HepG2 (cell line): ENCODE measurements around the gene WNT6. TPM values are rescaled to one million over a fixed set of nuclear protein-coding genes. Genes with fewer than 3 reads are reported as not detected.

Experiments
- ATAC-seq: fragments of 200-7000 bp; cut with Tn5 transposase; 3 replicates; pipeline ENCODE4 v1.9.1; 2020; ENCODE audit warnings: mild to moderate bottlenecking, moderate library complexity
- BruUV-seq: library from RNA; stranded (reverse); fragments of 400-500 nt; replicated peaks from 2 replicates; lab custom pipeline; 2021; lab: Mats Ljungman, UMichigan
- CTCF ChIA-PET: fragments of 300-600 bp; formaldehyde crosslinking; extraction: SDS; loops from one replicate; lab custom pipeline; 2021; ENCODE audit warnings: low total read pairs, inconsistent platforms, low intra/inter-chr PET ratio; lab: Yijun Ruan, JAX
- POLR2A ChIA-PET: fragments of 350-600 bp; sonication (Branson Sonifier 250); formaldehyde crosslinking; loops from one replicate; lab custom pipeline; 2020; ENCODE audit warnings: antibody characterized with exemption, inconsistent platforms; lab: Yijun Ruan, JAX
- DNase-seq: peaks from one replicate; pipeline ENCODE4 v3.0.0-alpha.2; 2015; ENCODE audit warnings: low spot score
- FAIRE-seq: peaks from 3 replicates; lab custom pipeline; 2011; peaks lifted over from hg19 to GRCh38; lab: Jason Lieb, UNC
- H2AFZ ChIP-seq: one replicate; pipeline ENCODE4 v1.6.1; 2011; ENCODE audit warnings: low read length, inconsistent platforms
- H3K27ac ChIP-seq: fragments of 300-600 bp; 3 replicates; pipeline ENCODE4 v1.8.0; 2011; ENCODE audit warnings: mixed run types, mild to moderate bottlenecking, mixed read lengths, low read length, inconsistent platforms; ENCODE audit not compliant: insufficient read depth; ENCODE audit errors: extremely low read length
- H3K27me3 ChIP-seq, 2 experiments: fragments of 200-600 bp in 1 of 2; 2 replicates in 1 of 2; 3 replicates in 1 of 2; pipeline versions ENCODE4 v1.6.0 to v1.8.0; 2011; ENCODE audit warnings: low read length in 2 of 2, mild to moderate bottlenecking in 2 of 2, moderate library complexity in 2 of 2, inconsistent platforms in 1 of 2; ENCODE audit not compliant: insufficient read depth in 2 of 2, control insufficient read depth in 1 of 2
- H3K36me3 ChIP-seq, 2 experiments: fragments of 200-600 bp in 1 of 2; replicated peaks in 1 of 2; 2 replicates in 1 of 2; 3 replicates in 1 of 2; pipeline versions ENCODE4 v1.5.1 to v1.8.0; 2011; ENCODE audit warnings: low read length in 2 of 2, inconsistent platforms in 1 of 2; ENCODE audit not compliant: insufficient read depth in 2 of 2, control insufficient read depth in 1 of 2
- H3K4me1 ChIP-seq: 2 replicates; pipeline ENCODE4 v1.5.1; 2012; ENCODE audit warnings: low read length, inconsistent platforms; ENCODE audit not compliant: insufficient read depth
- H3K4me2 ChIP-seq: 2 replicates; pipeline ENCODE4 v1.6.0; 2011; ENCODE audit warnings: low read depth, low read length, inconsistent platforms
- H3K4me3 ChIP-seq, 3 experiments: fragments of 200-600 bp in 1 of 3; sonication (generic), shearing (Covaris generic) in 1 of 3; replicated peaks in 1 of 3; 2 replicates each; pipeline ENCODE4 v1.5.1; 2011 to 2016; ENCODE audit warnings: low read length in 3 of 3, inconsistent platforms in 2 of 3, low read depth in 2 of 3, mild to moderate bottlenecking in 2 of 3, control low read depth in 1 of 3, mixed read lengths in 1 of 3; ENCODE audit not compliant: insufficient read depth in 1 of 3
- H3K79me2 ChIP-seq: one replicate; pipeline ENCODE4 v1.6.1; 2011; ENCODE audit warnings: low read length, inconsistent platforms; ENCODE audit not compliant: insufficient read depth
- H3K9ac ChIP-seq: 2 replicates; pipeline ENCODE4 v1.6.0; 2011; ENCODE audit warnings: mild to moderate bottlenecking, low read depth, low read length, inconsistent platforms; ENCODE audit not compliant: insufficient read depth
- H3K9me3 ChIP-seq: 2 replicates; pipeline ENCODE4 v1.5.1; 2012; ENCODE audit warnings: mild to moderate bottlenecking, low read length
- H4K20me1 ChIP-seq: 2 replicates; pipeline ENCODE4 v1.6.0; 2011; ENCODE audit warnings: inconsistent platforms, mild to moderate bottlenecking, low read length, moderate library complexity; ENCODE audit not compliant: insufficient read depth
- EED ChIP-seq: sonication (generic); formaldehyde crosslinking; IDR thresholded peaks from 2 replicates; pipeline ENCODE4 v1.5.0; 2020; ENCODE audit warnings: mild to moderate bottlenecking, missing genetic modification reagents
- IKZF4 ChIP-seq: sonication (generic); formaldehyde crosslinking; IDR thresholded peaks from 2 replicates; pipeline ENCODE4 v1.5.1; 2020; ENCODE audit warnings: borderline replicate concordance, mild to moderate bottlenecking, low read depth, missing genetic modification reagents; ENCODE audit errors: not compliant biosample characterization
- IRF9 ChIP-seq: sonication (generic); formaldehyde crosslinking; IDR thresholded peaks from 2 replicates; pipeline ENCODE4 v1.8.0; 2022; ENCODE audit warnings: missing genetic modification reagents, mild to moderate bottlenecking, borderline replicate concordance
- NCOA2 ChIP-seq: sonication (generic); formaldehyde crosslinking; IDR thresholded peaks from 2 replicates; pipeline ENCODE4 v1.8.0; 2022; ENCODE audit warnings: inconsistent platforms
- NR1H2 ChIP-seq: sonication (generic); formaldehyde crosslinking; IDR thresholded peaks from 2 replicates; pipeline ENCODE4 v1.8.1; 2022; ENCODE audit warnings: low read depth, missing genetic modification reagents, borderline replicate concordance
- PHF8 ChIP-seq: sonication (generic); formaldehyde crosslinking; IDR thresholded peaks from 2 replicates; pipeline ENCODE4 v1.5.0; 2020; ENCODE audit warnings: missing genetic modification reagents
- SNAPC2 ChIP-seq: sonication (generic); formaldehyde crosslinking; IDR thresholded peaks from 2 replicates; pipeline ENCODE4 v1.8.1; 2022; ENCODE audit warnings: mild to moderate bottlenecking, missing genetic modification reagents
- ZNF318 ChIP-seq: sonication (generic); formaldehyde crosslinking; IDR thresholded peaks from 2 replicates; pipeline ENCODE4 v1.4.0; 2020; ENCODE audit warnings: mild to moderate bottlenecking, missing genetic modification reagents
- ZNF431 ChIP-seq: sonication (generic); formaldehyde crosslinking; IDR thresholded peaks from 2 replicates; pipeline ENCODE4 v1.9.0; 2022; ENCODE audit warnings: missing genetic modification reagents, low read depth, mild to moderate bottlenecking, borderline replicate concordance
- ZNF451 ChIP-seq: sonication (generic); formaldehyde crosslinking; IDR thresholded peaks from 2 replicates; pipeline ENCODE4 v1.5.0; 2020; ENCODE audit warnings: mild to moderate bottlenecking, missing genetic modification reagents
- WGBS: methylation state at CpG from one replicate; pipeline ENCODE4 v1.1.6; 2017; ENCODE audit warnings: low lambda C conversion rate; 5-methylcytosine and 5-hydroxymethylcytosine counted together
- in situ Hi-C: cut with HindIII; loops from 2 replicates; pipeline ENCODE4 v1.10.0; 2017; ENCODE audit warnings: low pct_unique_long_range_greater_than_20kb; ENCODE audit not compliant: extremely low pct_ligation_motif_present
- intact Hi-C: fragments of 100-400 bp; cut with micrococcal nuclease; formaldehyde crosslinking; loops from one replicate; pipeline ENCODE4 v1.10.0; 2022; ENCODE audit not compliant: unreplicated experiment
- polyA plus RNA-seq, 8 experiments: library from polyadenylated mRNA; depleted of rRNA in 3 of 8; stranded (reverse) in 7 of 8; unstranded in 1 of 8; fragments of >200 nt; fragmentation: Illumina TruSeq in 4 of 8; extraction: Trizol in 4 of 8; gene quantifications; 2 replicates each; pipeline versions ENCODE4 v1.2.1 to v1.2.3, GENCODE V29; 2011 to 2016; ENCODE audit warnings: low read depth in 4 of 8, missing spikeins in 1 of 8, mixed read lengths in 1 of 8; ENCODE audit not compliant: insufficient read depth in 1 of 8
- total RNA-seq, 5 experiments: library from RNA; depleted of rRNA; stranded (reverse); fragments of >200 nt; fragmentation: Illumina TruSeq; extraction: Trizol; gene quantifications; 2 replicates each; pipeline ENCODE4 v1.2.3, GENCODE V29; 2016; ENCODE audit warnings: low read depth in 1 of 5
- TF ChIP-seq, protein P1 (sequence below): sonication (generic); formaldehyde crosslinking; IDR thresholded peaks from 2 replicates; pipeline ENCODE4 v1.4.0; 2020; ENCODE audit warnings: missing genetic modification reagents

Gene WNT6
- total and polyA plus RNA-seq, 2 of the 13 experiments (the other 11 are each of a cell fraction or from before 2014, with no cell fraction given), result 0.20 TPM; not detected in 1

- TF ChIP-seq ZNF318 (CRISPR knock-in tag), result no peak
- no peak for TF ChIP-seq ZNF431 (CRISPR knock-in tag)
- no peak for TF ChIP-seq IKZF4
- no peak for TF ChIP-seq ZNF451 (CRISPR knock-in tag)
Observed at GRCh38 chr2:218834685-218835084, 24.9 kb upstream of the WNT6 start (continued).

- DNase-seq (no peak), ATAC-seq (no peak), FAIRE-seq (no peak)
- intact Hi-C loops (no loop called here), in situ Hi-C loops (loop anchor here (25.0 kb wide), 1 partner anchor 100 kb away; no protein-coding TSS in a partner anchor)
- H3K4me1 ChIP-seq, result peaks cover 12% of the 10 kb centered on the region
- H3K9me3 ChIP-seq, result no peaks in the 10 kb centered on the region
- ChIA-PET POLR2A (no interaction called here), CTCF (no interaction called here)
- H3K9ac ChIP-seq, result no peak overlapping the region
- H3K27me3 ChIP-seq, result peaks cover 2 to 64% of the 10 kb centered on the region in 2 experiments; a peak in 4 of 5 replicates
- 23% methylated on average over 2 of the region's 2 CpGs for WGBS
- H3K4me2 ChIP-seq, result no peak overlapping the region
- H3K79me2 ChIP-seq, result no peaks in the 10 kb centered on the region
- BruUV-seq, result no TSS peak
- no peak overlapping the region for H2AFZ ChIP-seq
- H3K36me3 ChIP-seq, result no peaks in the 10 kb centered on the region
- H3K4me3 ChIP-seq, result no peak overlapping the region
- H3K27ac ChIP-seq, result no peak overlapping the region
- H4K20me1 ChIP-seq, result no peaks in the 10 kb centered on the region
- TF ChIP-seq NR1H2 (CRISPR knock-in tag) (no peak), IRF9 (CRISPR knock-in tag) (no peak), NCOA2 (CRISPR knock-in tag) (no peak), SNAPC2 (CRISPR knock-in tag) (no peak), PHF8 (CRISPR knock-in tag) (no peak), EED (CRISPR knock-in tag) (no peak)
- TF ChIP-seq, protein P1, sequence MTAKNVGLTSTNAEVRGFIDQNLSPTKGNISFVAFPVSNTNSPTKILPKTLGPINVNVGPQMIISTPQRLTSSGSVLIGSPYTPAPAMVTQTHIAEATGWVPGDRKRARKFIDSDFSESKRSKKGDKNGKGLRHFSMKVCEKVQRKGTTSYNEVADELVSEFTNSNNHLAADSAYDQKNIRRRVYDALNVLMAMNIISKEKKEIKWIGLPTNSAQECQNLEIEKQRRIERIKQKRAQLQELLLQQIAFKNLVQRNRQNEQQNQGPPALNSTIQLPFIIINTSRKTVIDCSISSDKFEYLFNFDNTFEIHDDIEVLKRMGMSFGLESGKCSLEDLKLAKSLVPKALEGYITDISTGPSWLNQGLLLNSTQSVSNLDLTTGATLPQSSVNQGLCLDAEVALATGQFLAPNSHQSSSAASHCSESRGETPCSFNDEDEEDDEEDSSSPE (CRISPR knock-in tag), result no peak
Observed at GRCh38 chr2:218837495-218837894, 22.1 kb upstream of the WNT6 start.
